ENCODE results near the gene GPR108. TPM values are rescaled to one million over a fixed set of nuclear protein-coding genes. Genes with fewer than 3 reads are reported as not detected.
A peak's percentile ranks its signal among the peaks of the same experiment; 100 is the strongest.

GPR108 gene
- total RNA-seq, 2 experiments from 2014 or later, result 34.5 to 36.6 TPM

GRCh38 chr19:6745965-6746364, 8.6 kb upstream of the GPR108 start:
- Histone ChIP-seq H3K4me1 (ENCODE audit: insufficient read depth, low read length) (peaks cover 4% of the 10 kb centered on the region), H3K27ac (ENCODE audit: low read depth in 1 of 2, low read length in 2 of 2) (no peak overlapping the region), H3K4me3 (ENCODE audit: low read length) (no peak overlapping the region), H3K36me3 (ENCODE audit: insufficient read depth, low read length) (peaks cover 44% of the 10 kb centered on the region), H3K27me3 (ENCODE audit: control insufficient read depth in 1 of 2, insufficient read depth in 2 of 2, low read length in 2 of 2) (no peaks in the 10 kb centered on the region), H3K9me3 (ENCODE audit: control insufficient read depth in 1 of 2, insufficient read depth in 1 of 2, low read length in 2 of 2) (no peaks in the 10 kb centered on the region)
- no peak overlapping the region for H3K4me3 Mint-ChIP-seq
- POLR2A ChIA-PET, result no interaction called here
- peaks cover 68% of the 10 kb centered on the region for H3K36me3 Mint-ChIP-seq (ENCODE audit: low read depth)
- H3K27ac Mint-ChIP-seq, result no peak overlapping the region
- H3K4me1 Mint-ChIP-seq (ENCODE audit: low read depth), result peaks cover 5% of the 10 kb centered on the region
- no peaks in the 10 kb centered on the region for H3K27me3 Mint-ChIP-seq
- CTCF ChIA-PET, result no interaction called here
- TF ChIP-seq, protein P1, sequence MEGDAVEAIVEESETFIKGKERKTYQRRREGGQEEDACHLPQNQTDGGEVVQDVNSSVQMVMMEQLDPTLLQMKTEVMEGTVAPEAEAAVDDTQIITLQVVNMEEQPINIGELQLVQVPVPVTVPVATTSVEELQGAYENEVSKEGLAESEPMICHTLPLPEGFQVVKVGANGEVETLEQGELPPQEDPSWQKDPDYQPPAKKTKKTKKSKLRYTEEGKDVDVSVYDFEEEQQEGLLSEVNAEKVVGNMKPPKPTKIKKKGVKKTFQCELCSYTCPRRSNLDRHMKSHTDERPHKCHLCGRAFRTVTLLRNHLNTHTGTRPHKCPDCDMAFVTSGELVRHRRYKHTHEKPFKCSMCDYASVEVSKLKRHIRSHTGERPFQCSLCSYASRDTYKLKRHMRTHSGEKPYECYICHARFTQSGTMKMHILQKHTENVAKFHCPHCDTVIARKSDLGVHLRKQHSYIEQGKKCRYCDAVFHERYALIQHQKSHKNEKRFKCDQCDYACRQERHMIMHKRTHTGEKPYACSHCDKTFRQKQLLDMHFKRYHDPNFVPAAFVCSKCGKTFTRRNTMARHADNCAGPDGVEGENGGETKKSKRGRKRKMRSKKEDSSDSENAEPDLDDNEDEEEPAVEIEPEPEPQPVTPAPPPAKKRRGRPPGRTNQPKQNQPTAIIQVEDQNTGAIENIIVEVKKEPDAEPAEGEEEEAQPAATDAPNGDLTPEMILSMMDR (IDR thresholded peaks at IDR 0.05), result no peak
- H3K9me3 Mint-ChIP-seq, result no peaks in the 10 kb centered on the region
- ATAC-seq (ENCODE audit: poor library complexity) (no peak), DNase-seq (no peak)
- intact Hi-C loops (cut with DNase I, micrococcal nuclease), result no loop called here

- Mint-ChIP-seq H3K27ac (no peak overlapping the region), H3K27me3 (no peaks in the 10 kb centered on the region), H3K9me3 (no peaks in the 10 kb centered on the region), H3K4me1 (ENCODE audit: low read depth) (peaks cover 14% of the 10 kb centered on the region), H3K36me3 (ENCODE audit: low read depth) (peaks cover 58% of the 10 kb centered on the region), H3K4me3 (peak overlapping the region; percentile 50)
- ChIA-PET POLR2A (no interaction called here), CTCF (no interaction called here)
- DNase-seq (no peak), ATAC-seq (ENCODE audit: poor library complexity) (no peak)
- H3K27me3 ChIP-seq (ENCODE audit: control insufficient read depth in 1 of 2, insufficient read depth in 2 of 2, low read length in 2 of 2), result no peaks in the 10 kb centered on the region
- TF ChIP-seq, protein P1 (IDR thresholded peaks at IDR 0.05), result no peak
- H3K4me3 ChIP-seq (ENCODE audit: low read length), result no peak overlapping the region
- H3K36me3 ChIP-seq (ENCODE audit: insufficient read depth, low read length), result peaks cover 36% of the 10 kb centered on the region
- intact Hi-C loops (cut with DNase I, micrococcal nuclease), result no loop called here
- H3K27ac ChIP-seq (ENCODE audit: low read depth in 1 of 2, low read length in 2 of 2), result no peak overlapping the region
- H3K9me3 ChIP-seq (ENCODE audit: control insufficient read depth in 1 of 2, insufficient read depth in 1 of 2, low read length in 2 of 2), result no peaks in the 10 kb centered on the region
- peaks cover 18% of the 10 kb centered on the region for H3K4me1 ChIP-seq (ENCODE audit: insufficient read depth, low read length)
Observed at GRCh38 chr19:6744381-6745301, 7.3 kb upstream of the GPR108 start.

DNA sequence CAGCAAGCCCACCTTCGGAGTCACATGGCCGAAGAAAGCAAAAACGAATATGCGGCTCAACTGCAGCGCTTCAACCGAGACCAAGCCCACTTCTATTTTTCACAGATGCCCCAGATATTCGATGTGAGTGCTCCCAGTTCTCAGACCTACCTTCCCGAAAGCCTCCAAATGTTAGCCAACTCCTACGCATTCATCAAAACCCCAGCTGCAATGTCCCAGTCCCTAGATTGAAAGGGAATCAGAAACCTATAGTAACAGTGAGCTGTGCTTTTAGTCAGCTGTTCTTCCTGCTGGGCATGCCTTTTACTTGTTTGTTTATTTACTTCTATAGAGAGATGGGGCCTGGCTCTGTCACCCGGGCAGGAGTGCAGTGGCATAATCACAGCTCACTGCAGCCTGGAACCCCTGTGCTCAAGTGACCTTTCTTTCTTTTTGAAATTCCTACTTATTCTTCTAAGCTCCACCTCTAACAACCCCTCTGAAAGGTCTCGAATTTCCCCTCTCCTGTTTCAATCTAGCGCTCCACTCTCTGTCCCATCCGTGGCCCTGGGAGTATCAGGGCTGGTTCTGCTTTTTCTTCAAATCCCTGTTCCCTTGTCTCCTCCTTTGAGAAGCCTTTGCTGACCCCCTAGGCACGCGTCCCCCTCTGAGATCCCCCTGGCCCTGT, 6.5 kb upstream of the GPR108 start:
- POLR2A ChIA-PET, result no interaction called here

More for the DNA sequence above, 6.5 kb upstream of the GPR108 start:
- Mint-ChIP-seq H3K27ac (no peak overlapping the region), H3K27me3 (no peaks in the 10 kb centered on the region), H3K4me3 (peak overlapping the region; percentile 50), H3K4me1 (ENCODE audit: low read depth) (peaks cover 21% of the 10 kb centered on the region), H3K9me3 (no peaks in the 10 kb centered on the region), H3K36me3 (ENCODE audit: low read depth) (peaks cover 50% of the 10 kb centered on the region)
- Histone ChIP-seq H3K27ac (ENCODE audit: low read depth in 1 of 2, low read length in 2 of 2) (no peak overlapping the region), H3K4me3 (ENCODE audit: low read length) (no peak overlapping the region), H3K4me1 (ENCODE audit: insufficient read depth, low read length) (peaks cover 24% of the 10 kb centered on the region), H3K36me3 (ENCODE audit: insufficient read depth, low read length) (peaks cover 30% of the 10 kb centered on the region), H3K9me3 (ENCODE audit: control insufficient read depth in 1 of 2, insufficient read depth in 1 of 2, low read length in 2 of 2) (no peaks in the 10 kb centered on the region), H3K27me3 (ENCODE audit: control insufficient read depth in 1 of 2, insufficient read depth in 2 of 2, low read length in 2 of 2) (no peaks in the 10 kb centered on the region)
- intact Hi-C loops (cut with DNase I, micrococcal nuclease), result no loop called here
- CTCF ChIA-PET, result no interaction called here
- TF ChIP-seq, protein P1 (IDR thresholded peaks at IDR 0.05), result no peak
- ATAC-seq (ENCODE audit: poor library complexity) (no peak), DNase-seq (no peak)

Data from CD4-positive, alpha-beta T cell (primary cell).